ENCODE data around the gene C1QTNF9.
"Not testable (repeated sequence)": the region's sequence is repeated elsewhere in the genome, so short reads cannot be mapped to it uniquely, and the experiment has no call there.

C1QTNF9 gene

DNA sequence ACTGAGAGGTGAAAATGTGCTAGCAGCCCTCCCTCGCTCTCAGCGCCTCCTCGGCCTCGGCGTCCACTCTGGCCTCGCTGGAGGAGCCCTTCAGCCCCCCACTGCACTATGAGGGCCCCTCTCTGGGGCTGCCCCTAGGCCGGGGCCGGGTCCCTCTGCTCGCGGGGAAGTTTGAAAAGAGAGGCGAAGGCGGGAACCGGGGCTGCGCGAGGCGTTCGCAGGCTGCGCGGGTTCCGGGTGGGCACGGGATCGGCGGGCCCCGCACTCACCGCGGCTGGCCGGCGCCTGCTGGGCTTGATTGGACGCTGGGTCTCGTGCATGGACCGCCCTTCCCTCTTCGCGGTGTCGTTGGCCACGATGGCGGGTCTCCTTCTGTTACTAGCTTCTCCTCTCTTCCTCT, 29.3 kb downstream of the C1QTNF9 start:
- POLR2A ChIA-PET: no interaction called here
- CTCF ChIA-PET: no interaction called here
- TF ChIP-seq, protein P1, sequence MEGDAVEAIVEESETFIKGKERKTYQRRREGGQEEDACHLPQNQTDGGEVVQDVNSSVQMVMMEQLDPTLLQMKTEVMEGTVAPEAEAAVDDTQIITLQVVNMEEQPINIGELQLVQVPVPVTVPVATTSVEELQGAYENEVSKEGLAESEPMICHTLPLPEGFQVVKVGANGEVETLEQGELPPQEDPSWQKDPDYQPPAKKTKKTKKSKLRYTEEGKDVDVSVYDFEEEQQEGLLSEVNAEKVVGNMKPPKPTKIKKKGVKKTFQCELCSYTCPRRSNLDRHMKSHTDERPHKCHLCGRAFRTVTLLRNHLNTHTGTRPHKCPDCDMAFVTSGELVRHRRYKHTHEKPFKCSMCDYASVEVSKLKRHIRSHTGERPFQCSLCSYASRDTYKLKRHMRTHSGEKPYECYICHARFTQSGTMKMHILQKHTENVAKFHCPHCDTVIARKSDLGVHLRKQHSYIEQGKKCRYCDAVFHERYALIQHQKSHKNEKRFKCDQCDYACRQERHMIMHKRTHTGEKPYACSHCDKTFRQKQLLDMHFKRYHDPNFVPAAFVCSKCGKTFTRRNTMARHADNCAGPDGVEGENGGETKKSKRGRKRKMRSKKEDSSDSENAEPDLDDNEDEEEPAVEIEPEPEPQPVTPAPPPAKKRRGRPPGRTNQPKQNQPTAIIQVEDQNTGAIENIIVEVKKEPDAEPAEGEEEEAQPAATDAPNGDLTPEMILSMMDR (IDR thresholded peaks at IDR 0.05; ENCODE audit: control extremely low read depth, extremely low read depth, low read depth, missing control alignments): no peak
- no peak for DNase-seq (ENCODE audit: extremely low spot score)

DNA sequence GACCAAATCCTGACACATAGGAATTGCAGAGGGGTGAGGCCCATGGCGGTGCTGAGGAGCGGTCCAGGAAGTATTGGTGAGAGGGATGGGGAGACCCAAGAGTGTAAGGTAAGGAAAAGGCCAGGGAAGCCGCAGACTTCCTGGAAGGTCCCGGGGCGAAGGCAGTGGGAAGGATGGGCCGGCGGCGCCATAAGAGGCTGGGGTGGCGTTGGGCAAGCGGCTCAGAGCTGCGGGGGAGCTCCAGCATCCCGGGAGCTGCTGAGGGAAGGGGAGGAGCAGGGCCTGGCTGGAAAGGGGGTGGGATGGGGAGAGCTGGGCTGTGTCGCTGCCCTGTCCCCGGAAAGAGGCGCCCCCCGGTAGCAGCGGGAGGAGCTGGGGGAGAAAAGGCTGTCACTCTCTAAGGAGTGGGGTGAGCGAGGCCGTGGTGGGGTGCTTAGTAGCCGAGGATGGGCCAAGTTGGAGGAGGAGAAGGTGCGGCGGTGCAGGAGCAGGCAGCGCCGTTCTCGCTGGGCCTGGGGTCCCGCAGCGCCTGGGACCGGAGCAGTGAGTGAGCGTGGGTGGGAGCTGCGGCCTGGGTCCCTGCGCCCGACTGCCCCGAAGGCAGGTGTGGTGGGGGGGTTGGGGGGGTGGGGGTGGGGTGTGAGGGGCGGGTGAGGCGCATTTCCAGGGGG, 30.7 kb downstream of the C1QTNF9 start:
- CTCF ChIA-PET: no interaction called here
- TF ChIP-seq, protein P1 (IDR thresholded peaks at IDR 0.05; ENCODE audit: control extremely low read depth, extremely low read depth, low read depth, missing control alignments): no peak
- POLR2A ChIA-PET: interaction anchor here (0.6 kb wide), 1 partner anchor 26 kb away, joined by 4 read pairs; no protein-coding TSS in a partner anchor
- DNase-seq (ENCODE audit: extremely low spot score): no peak

DNA sequence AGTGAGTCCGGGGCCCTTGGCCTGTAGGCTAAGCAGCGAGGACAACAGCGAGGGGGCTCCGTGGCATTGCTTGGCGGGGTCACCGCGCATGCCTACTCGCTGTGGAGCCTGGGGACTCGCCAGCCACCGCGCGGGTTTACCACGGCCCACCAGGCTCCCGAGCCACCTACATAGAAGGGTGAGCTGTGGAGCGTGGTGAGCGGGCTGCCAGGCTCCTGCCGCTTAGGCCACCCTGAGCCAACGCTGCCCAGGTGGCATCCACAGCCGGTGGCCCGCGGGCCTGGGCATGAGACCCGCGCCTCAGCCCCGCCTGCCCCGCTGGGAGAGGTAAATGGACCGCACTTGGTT, 31.2 kb downstream of the C1QTNF9 start:
- ChIA-PET CTCF (interaction anchor here (2.2 kb wide), 1 partner anchor 112 kb away, joined by 6 read pairs; no protein-coding TSS in a partner anchor), POLR2A (no interaction called here)
- TF ChIP-seq, protein P1 (IDR thresholded peaks at IDR 0.05; ENCODE audit: control extremely low read depth, extremely low read depth, low read depth, missing control alignments): no peak
- DNase-seq (ENCODE audit: extremely low spot score): no peak

DNA sequence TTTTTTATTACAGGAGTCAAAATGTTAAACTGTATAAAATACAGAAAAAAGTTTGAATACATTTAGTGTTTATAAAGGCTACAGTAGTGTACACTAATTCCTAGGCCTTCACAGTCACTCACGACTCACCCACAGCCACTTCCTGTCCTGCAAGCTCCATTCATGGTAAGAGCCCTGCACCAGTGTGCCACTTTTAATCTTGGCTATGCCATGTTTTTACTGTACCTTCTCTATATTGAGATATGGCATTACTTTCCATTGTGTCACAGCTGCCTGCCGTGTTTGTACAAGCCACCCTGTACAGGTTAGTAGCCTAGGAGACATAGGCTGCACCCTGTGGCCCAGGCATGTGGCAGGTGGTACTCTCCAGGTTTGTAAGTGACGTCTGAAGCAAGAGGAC, 32.1 kb downstream of the C1QTNF9 start:
- CTCF ChIA-PET: interaction anchor here (2.2 kb wide), 1 partner anchor 113 kb away, joined by 6 read pairs; no protein-coding TSS in a partner anchor
- POLR2A ChIA-PET: interaction anchor here (0.7 kb wide), 1 partner anchor 779 kb away, joined by 3 read pairs; no protein-coding TSS in a partner anchor
- TF ChIP-seq, protein P1 (IDR thresholded peaks at IDR 0.05; ENCODE audit: control extremely low read depth, extremely low read depth, low read depth, missing control alignments): no peak
- DNase-seq (ENCODE audit: extremely low spot score): no peak

DNA sequence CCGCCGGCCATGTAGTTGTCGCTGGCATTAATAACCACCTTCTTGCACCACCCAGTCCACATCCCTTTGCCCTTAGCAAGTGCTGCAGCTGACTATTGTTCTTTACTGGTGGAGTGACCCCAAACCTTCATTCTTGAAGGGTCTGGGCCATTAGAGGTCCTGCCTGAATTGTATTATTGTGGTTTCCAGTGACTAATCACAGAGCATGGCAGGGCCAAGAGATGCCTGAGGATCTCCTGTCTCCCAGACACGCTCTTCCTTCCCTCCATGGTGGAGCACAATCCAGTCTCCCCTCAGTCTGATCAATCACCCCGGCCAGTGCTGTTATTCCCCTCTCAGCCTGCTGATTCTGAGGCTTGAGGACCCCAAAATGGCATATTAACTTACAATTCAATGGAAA, 39.0 kb downstream of the C1QTNF9 start:
- ChIA-PET CTCF (no interaction called here), POLR2A (no interaction called here)
- DNase-seq (ENCODE audit: extremely low spot score): no peak
- TF ChIP-seq, protein P1 (IDR thresholded peaks at IDR 0.05; ENCODE audit: control extremely low read depth, extremely low read depth, low read depth, missing control alignments): no peak

DNA sequence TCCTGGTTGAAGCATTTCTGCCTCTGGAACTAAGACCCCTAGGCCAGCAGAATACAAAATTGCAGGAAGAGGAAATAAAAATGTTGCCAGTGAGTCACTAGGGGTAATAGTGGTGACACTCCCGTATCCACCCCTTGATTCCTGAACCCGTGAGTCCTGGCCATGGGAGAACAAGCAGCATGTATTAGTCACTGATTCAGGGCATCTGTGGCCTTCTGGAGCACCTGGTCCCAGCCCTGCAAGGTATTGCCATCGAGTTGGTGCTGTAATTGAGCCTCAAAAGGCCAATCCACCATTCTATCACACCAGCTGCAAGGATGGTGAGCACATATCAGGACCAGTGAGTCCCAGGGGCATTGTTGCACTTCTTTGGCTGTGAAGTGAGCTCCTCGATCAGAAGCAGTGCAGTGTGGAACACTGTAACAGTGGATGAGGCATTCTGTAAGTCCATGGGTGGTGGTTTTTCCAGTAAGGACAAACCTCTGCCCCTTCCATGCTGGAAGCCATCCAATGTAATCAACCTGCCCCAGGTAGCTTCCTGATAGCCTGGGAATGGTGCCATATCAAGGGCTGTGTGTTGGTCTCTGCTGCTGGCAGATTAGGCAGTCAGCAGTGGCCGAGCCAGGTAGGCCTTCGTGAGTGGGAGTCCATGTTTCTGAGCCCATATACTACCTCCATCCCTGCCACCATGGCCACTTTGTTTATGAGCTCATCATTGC, 39.6 kb downstream of the C1QTNF9 start:
- ChIA-PET POLR2A (no interaction called here), CTCF (interaction anchor here (1.1 kb wide), 1 partner anchor 37 kb away, joined by 3 read pairs; no protein-coding TSS in a partner anchor)
- TF ChIP-seq, protein P1 (IDR thresholded peaks at IDR 0.05; ENCODE audit: control extremely low read depth, extremely low read depth, low read depth, missing control alignments): no peak
- no peak for DNase-seq (ENCODE audit: extremely low spot score)

DNA sequence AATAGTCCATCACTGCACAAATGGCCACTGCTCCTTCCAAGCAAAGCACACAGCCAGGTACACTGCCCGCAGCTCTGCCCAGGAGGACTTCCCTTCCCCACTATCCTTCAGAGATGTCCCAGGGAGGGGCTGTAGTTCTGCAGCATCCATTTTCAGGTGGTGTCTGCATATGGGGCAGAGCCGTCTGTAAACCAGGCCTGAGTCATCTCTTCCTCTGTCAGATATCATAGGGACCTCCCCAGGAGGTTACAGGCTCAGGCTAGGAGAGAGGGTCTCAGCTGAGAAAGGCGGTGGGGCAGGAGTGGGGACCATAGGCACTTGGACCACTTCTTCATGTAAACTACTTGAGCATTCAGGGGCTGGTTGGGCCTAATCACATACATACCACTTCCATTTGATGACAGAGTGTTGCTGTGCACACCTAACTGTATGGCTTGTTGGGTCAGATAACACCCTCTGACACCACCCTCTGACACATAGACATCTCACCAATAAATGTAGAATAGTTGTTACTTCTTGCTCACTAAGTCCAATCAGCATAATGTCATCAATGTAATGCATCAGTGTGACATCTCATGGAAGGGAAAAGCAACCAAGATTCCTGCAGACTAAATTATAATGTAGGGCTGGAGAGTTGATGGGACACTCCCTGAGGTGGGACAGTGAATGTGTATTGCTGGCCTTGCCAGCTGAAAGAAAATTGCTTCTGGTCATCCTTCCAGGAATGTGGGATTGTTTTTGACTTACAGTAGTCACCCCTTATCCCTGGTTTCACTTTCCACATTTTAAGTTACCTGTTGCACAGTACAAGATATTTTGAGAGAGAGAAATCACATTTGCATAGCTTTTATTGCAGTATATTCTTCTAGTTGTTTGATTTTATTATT, 40.6 kb downstream of the C1QTNF9 start:
- POLR2A ChIA-PET: not testable (repeated sequence)
- CTCF ChIA-PET: interaction anchor here (1.1 kb wide), 1 partner anchor 38 kb away, joined by 3 read pairs; no protein-coding TSS in a partner anchor

More for the DNA sequence above, 40.6 kb downstream of the C1QTNF9 start:
- DNase-seq (ENCODE audit: extremely low spot score): not testable (repeated sequence)
